Stimulated activated CD4-positive, alpha-beta T cell treated with anti-CD3 and anti-CD28 coated beads, Interleukin-12 subunit alpha, Interleukin-12 subunit beta, amount 100 ng/mL, for 48 hours (primary cell): Measurements from ENCODE around the gene NKD2.

Experiments
- DNase-seq, 3 donors: peaks; one replicate each; pipeline ENCODE4 v3.0.0-alpha.2; 2020; ENCODE audit warnings: low read depth in 2 of 3, low spot score in 1 of 3

Gene NKD2

GRCh38 chr5:978693-979092 lies 29.9 kb upstream of the NKD2 start:
- no peak for DNase-seq

DNA sequence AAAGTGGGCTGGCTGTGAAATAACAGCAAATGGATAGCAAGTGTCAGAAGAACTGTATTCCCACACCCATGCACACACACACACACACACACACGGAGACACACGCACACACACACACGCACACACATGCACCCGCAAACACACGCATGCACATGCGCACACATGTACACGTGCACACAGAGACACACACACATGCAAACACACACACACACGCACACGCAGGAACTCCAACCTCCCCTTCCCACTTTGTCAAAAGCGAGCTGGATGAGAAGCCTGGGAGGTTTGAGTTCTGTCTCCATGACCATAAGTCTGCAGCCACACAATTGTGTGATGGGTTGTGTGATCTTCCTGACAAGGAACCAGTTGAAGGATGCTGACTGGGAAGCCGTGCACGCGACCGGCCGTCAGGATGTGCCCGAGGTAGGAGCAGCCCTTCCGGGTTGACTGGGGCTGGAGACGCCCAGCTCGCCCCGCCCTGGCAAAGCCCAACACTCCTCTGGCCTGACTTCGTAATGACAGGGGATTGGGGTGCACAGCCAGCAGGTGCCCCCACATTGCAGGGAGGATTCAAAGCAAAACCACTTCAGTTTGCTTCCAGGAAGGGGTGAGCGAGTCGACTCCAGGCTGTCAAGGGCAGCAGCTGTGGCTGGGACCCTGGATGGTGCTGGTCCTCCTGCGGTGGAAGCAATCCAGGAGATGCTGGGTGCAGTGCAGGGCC lies 29.3 kb upstream of the NKD2 start:
- no peak for DNase-seq

GRCh38 chr5:980001-980588 lies 28.5 kb upstream of the NKD2 start:
- no peak for DNase-seq

GRCh38 chr5:980966-981365 lies 27.6 kb upstream of the NKD2 start:
- DNase-seq: no peak

- no peak for DNase-seq
Measured at GRCh38 chr5:981456-981855, 27.1 kb upstream of the NKD2 start.

- no peak for DNase-seq
Measured at GRCh38 chr5:982377-983237, 26.0 kb upstream of the NKD2 start.

DNA sequence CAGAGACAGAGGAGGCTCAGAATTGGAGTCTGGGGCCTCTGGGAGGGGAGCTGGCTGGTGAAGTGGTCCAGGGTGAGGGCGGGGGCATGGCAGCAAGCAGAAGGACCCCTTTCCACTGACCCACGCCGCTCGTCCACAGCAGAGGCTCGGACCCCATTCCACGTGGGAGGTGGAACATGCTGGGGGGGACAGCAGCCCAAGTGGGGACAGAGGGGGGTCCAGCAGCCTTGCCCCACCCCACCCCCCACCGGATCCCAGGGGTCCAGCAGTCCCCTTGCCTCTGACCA lies 25.4 kb upstream of the NKD2 start:
- no peak for DNase-seq

DNA sequence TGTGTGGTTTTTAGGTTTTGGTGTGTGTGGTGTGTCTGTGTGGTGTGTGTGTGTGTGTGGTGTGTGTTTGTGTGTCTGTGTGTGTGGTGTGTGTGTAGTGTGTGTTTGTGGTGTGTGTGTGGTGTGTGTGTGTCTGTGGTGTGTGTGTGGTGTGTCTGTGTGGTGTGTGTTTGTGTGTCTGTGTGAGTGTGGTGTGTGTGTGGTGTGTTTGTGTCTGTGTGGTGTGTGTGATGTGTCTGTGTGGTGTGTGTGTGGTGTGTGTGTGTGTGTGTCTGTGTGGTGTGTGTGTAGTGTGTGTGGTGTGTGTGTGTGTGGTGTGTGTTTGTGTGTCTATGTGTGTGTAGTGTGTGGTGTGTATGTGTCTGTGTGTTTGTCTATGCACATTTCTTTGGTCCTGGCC lies 25.0 kb upstream of the NKD2 start:
- DNase-seq: no peak

DNA sequence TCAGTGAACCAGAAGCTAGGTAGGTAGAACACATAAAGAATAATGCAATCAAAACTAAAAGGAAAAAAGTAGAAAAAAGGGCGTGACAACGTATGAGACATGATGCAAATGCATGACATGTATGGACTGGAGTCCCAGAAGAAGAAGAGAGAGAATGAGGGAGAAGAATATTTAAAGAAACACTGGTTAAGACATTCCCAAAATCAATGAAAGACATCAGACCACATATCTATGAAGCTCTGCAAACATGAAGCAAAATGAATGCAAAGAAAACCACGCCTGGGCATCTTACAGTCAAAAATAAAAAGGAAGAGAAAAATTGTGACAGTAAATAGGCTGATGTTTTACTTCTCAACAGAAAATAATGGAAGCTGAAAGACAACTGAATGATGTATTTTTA lies 23.8 kb upstream of the NKD2 start:
- DNase-seq: no peak

GRCh38 chr5:987761-988160 lies 20.8 kb upstream of the NKD2 start:
- no peak for DNase-seq

- DNase-seq: no peak
Measured at GRCh38 chr5:988322-988721, 20.3 kb upstream of the NKD2 start.

DNA sequence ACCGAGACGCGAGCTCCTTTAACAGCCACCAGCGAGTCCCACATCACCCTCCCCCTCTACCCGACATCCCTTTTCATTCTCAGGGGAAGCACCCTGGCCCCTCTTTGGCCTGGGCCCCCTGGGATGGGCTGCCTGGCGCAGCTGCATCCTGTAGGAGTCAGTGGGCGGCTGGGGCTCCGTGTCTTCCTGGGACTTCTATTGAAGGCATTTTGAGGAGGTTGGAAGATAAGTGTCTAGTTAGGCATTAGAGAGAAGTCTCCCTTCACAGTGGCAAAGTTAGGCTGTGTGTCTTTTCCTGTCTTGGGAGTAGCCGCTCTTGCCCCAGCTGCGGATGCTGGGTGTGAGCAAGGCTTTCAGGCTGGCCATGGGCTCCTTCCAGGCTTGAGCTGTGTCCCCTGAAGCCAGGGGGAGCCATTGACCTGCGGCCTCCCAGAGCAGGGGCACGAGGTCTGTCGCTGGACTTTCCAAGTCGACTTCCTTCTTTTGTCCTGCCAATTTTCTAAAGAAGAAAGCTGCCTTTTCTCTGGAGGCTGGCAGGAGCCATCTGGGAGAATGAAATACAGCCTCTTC lies 18.6 kb upstream of the NKD2 start:
- no peak for DNase-seq

- DNase-seq: no peak
Measured at GRCh38 chr5:991472-992267, 16.9 kb upstream of the NKD2 start.

DNA sequence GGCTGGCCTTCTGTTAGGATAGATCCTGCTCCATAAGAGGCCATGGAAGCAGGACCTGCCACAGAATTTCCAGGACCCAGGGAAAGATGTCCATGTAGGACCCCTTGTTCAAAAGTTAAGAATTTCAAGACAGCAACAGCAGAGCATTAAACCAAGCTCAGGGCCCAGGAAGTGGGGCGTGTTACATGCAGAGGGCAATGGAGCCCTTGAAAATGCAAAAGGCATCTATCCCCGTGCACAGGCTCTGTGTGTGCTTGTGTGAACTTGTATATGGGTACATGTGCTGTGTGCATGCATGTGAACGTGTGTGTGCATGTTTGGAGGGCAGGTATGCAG lies 14.4 kb upstream of the NKD2 start:
- no peak for DNase-seq

DNA sequence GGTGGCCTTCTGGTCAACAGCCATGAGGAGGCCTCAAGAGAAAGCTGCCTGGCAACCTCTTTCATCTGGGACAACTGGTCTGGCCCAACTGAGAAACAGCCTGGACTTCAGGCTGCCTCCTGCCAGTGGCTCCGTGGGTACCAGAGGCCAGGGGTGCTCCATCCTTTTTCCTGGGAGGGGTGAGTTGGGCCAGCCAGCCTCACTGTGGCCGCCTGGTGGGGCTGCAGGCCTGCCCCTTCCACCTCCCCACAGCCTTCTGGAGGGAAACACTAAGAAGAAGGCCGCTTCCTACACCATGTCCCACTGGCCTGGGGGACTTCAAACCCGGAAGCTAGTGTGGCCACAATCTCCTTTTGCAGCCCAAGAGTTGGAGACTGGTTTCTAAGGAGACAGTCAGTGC lies 13.8 kb upstream of the NKD2 start:
- DNase-seq: no peak

DNA sequence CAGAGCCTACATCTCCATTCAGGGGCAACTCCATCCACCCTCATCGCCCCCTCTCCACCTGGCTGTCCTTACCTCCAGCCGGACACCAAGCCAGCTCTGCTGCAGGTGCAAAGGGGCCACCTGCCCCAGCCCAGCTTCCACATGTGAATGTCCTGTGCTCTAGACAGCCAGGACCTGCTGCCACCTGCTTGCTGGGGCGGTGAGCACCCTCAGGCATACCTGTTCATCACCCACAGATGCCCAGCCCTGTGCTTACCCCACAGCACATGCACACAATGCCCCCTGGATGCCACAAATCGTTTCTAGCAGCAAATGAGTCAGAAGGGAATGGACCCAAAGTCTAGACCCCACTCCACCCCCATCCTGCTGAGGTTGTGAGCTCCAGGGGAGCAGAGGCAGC lies 13.3 kb upstream of the NKD2 start:
- no peak for DNase-seq

DNA sequence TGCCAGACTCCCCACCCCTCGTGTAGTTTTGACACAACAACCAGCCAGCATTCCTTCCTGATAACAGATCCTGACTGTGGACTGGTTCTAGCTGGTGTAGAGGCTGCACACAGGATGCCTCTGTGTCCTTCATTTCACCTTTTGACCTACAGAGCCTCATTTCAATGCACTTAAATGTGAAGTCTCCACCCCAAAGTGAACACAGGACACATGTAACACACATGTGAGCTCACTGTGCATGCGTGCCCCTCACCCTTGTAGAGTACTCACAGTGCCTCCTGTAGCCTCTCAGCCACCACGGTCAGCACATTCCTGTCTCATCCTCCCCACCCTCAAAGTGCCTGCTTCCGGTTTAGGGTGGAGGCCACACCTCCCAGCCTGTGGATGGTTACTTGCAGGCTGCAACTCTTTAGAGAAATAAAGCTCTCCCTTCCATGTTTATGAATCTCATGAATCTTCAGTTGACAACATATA lies 11.6 kb upstream of the NKD2 start:
- DNase-seq: no peak

GRCh38 chr5:997711-998110 lies 10.9 kb upstream of the NKD2 start:
- no peak for DNase-seq

DNA sequence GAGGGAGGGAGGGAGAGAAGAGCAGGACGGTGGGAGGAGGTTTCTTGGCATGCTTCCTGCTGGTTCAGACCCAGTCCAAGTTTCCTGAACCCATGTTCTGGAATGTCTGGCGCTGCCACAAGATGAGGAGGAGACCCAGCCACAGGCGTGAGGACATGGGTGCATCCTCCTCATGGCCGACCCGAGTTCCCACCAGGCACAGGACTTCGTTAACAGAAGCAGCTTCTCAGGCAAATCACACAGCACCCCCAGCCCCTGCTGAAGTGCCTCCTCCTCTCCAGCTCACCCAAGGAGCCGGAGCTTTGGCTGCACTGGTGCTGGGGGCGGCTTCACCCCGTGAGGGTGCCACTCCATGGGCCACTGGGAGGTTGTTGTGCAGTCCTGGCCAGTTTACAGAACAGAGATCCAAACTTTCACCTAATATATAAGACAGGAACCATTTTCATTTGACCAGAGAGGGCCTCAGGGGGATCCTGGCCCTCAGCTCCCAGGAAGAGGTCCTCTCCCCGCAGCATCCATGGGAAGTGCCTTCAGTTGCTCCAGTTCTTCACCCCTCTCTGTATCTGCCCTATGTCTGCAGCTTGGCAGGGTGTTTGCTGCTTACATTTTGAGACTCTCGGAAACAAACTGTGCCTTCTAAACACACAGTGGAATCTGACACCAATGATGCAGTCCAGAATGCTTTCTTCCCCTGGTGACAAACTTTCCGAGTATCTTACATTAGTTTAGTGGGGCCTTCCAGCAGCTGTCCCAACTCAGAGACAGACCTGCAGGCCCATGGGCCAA lies 10.2 kb upstream of the NKD2 start:
- no peak for DNase-seq

GRCh38 chr5:999032-999501 lies 9.5 kb upstream of the NKD2 start:
- DNase-seq: no peak
